Measurements from ENCODE around the gene PPP1R13B. TPM values are rescaled to one million over a fixed set of nuclear protein-coding genes. Genes with fewer than 3 reads are reported as not detected.

Gene PPP1R13B
- total RNA-seq, 1 experiment from 2014 or later: 16.2 TPM

GRCh38 chr14:103731916-103732867 lies 115.2 kb downstream of the PPP1R13B start:
- Mint-ChIP-seq H3K36me3 (ENCODE audit: insufficient read depth, unreplicated experiment) (peaks cover 47% of the 10 kb centered on the region), H3K4me3 (ENCODE audit: unreplicated experiment) (no peak overlapping the region), H3K27ac (ENCODE audit: low read depth, unreplicated experiment) (no peak overlapping the region), H3K27me3 (ENCODE audit: insufficient read depth, unreplicated experiment) (no peaks in the 10 kb centered on the region), H3K9me3 (ENCODE audit: unreplicated experiment) (no peaks in the 10 kb centered on the region), H3K4me1 (ENCODE audit: insufficient read depth, unreplicated experiment) (no peaks in the 10 kb centered on the region)
- no peak for TF ChIP-seq CTCF (IDR thresholded peaks at IDR 0.05; ENCODE audit: unreplicated experiment)
- DNase-seq (ENCODE audit: unreplicated experiment): no peak
- POLR2A ChIA-PET: no interaction called here
- intact Hi-C loops (cut with micrococcal nuclease): no loop called here
- CTCF ChIA-PET: interaction anchor here (0.5 kb wide), 1 partner anchor 492 kb away, joined by 3 read pairs; no protein-coding TSS in a partner anchor
- no TSS peak for BruUV-seq (replicated peaks)

- CTCF ChIA-PET: no interaction called here
- Mint-ChIP-seq H3K4me1 (ENCODE audit: insufficient read depth, unreplicated experiment) (no peaks in the 10 kb centered on the region), H3K36me3 (ENCODE audit: insufficient read depth, unreplicated experiment) (peaks cover 46% of the 10 kb centered on the region), H3K9me3 (ENCODE audit: unreplicated experiment) (no peaks in the 10 kb centered on the region), H3K27me3 (ENCODE audit: insufficient read depth, unreplicated experiment) (no peaks in the 10 kb centered on the region), H3K4me3 (ENCODE audit: unreplicated experiment) (no peak overlapping the region), H3K27ac (ENCODE audit: low read depth, unreplicated experiment) (no peak overlapping the region)
- DNase-seq (ENCODE audit: unreplicated experiment): no peak
- no TSS peak for BruUV-seq (replicated peaks)
- POLR2A ChIA-PET: no interaction called here
- no peak for TF ChIP-seq CTCF (IDR thresholded peaks at IDR 0.05; ENCODE audit: unreplicated experiment)
- intact Hi-C loops (cut with micrococcal nuclease): no loop called here
Observed at GRCh38 chr14:103731481-103731880, 115.9 kb downstream of the PPP1R13B start.

GRCh38 chr14:103730490-103731035 lies 116.8 kb downstream of the PPP1R13B start:
- ChIA-PET POLR2A (no interaction called here), CTCF (no interaction called here)
- no TSS peak for BruUV-seq (replicated peaks)
- Mint-ChIP-seq H3K4me3 (ENCODE audit: unreplicated experiment) (no peak overlapping the region), H3K4me1 (ENCODE audit: insufficient read depth, unreplicated experiment) (no peaks in the 10 kb centered on the region), H3K9me3 (ENCODE audit: unreplicated experiment) (no peaks in the 10 kb centered on the region), H3K36me3 (ENCODE audit: insufficient read depth, unreplicated experiment) (peaks cover 51% of the 10 kb centered on the region), H3K27me3 (ENCODE audit: insufficient read depth, unreplicated experiment) (no peaks in the 10 kb centered on the region), H3K27ac (ENCODE audit: low read depth, unreplicated experiment) (no peak overlapping the region)
- intact Hi-C loops (cut with micrococcal nuclease): no loop called here
- no peak for DNase-seq (ENCODE audit: unreplicated experiment)
- no peak for TF ChIP-seq CTCF (IDR thresholded peaks at IDR 0.05; ENCODE audit: unreplicated experiment)

All from MCF 10A (cell line).